ENCODE measurements around the gene SETD3.
"Not testable (repeated sequence)": the region's sequence is repeated elsewhere in the genome, so short reads cannot be mapped to it uniquely, and the experiment has no call there.

The SETD3 gene

DNA sequence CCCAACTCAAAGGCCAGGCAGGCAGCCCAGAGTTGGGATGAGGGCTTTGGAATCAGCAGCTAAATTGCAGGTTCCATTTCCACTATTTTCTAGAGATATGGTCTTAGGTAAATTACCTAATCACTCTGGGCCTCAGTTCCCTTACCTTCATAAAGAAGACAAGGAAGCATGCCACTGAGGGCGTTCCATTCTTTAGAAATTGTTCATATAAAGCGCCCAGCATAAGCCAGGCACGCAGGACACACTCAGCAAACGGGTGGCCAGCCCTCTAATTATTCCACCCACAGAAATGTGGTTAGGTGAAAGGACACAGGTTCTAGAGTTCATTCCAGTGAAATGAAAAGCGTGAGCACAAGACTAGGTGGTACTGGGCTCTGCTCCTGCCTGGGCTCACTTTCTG, 120.8 kb downstream of the SETD3 start:
- DNase-seq (ENCODE audit: low read depth): no peak

DNA sequence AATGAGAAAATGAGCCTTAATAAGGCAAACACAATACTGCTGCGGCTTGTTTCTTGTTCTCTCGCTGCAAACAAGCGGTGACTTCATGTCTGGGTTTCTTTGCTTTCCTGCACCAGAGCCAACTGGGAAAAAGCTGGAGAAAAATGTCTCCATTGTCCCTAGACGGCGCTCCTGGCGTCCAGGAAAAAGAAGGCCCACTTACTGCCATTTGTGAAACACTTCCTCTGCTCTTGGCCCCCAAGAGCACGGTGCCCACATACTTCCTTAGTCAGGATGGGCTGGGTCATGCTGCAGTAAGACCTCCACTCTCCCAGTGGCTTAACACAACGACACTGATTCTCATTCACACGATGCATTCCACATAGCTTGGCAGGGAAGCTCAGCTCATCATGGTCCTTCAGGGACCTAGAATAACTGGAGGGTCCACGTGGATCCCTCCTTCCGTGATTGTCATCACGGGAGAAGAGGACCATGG, 122.7 kb downstream of the SETD3 start:
- DNase-seq (ENCODE audit: low read depth): no peak

DNA sequence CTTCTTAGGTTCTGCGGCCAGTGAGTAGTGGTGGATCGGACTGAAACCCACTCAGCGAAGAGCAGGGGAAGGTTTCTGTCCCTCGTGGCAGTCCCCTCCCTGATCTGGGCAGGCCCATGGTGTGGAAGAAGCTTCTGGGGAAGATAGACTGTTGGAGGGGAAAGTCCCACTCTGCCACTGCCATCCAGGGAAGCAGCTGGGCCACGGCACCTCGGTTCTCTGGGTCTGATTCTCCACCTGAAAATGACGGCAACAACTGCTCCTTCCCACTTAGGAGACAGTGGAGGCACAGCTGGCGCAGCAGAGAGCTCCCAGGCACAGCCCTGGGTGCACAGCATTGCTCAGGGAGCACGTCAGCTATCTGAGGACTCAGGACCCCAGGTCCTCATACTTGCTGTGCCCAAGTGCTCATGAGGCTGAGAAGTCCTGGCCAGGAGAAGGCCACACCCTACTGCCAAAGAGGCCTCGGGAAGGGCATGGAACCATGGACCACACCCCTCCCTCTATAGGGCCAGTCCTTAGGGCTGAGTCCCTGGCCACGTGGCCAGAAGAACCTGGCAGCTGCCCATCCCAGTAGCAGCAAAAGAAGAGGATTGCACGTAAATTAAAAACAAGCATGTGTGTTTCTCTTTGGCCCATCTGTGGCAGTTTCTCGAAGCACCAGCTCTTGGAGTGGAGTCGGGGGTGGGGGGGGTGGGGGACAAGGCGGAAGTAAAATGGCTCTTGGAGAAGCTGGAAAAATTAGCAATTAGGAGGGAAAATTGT, 123.3 kb downstream of the SETD3 start:
- DNase-seq (ENCODE audit: low read depth): no peak

DNA sequence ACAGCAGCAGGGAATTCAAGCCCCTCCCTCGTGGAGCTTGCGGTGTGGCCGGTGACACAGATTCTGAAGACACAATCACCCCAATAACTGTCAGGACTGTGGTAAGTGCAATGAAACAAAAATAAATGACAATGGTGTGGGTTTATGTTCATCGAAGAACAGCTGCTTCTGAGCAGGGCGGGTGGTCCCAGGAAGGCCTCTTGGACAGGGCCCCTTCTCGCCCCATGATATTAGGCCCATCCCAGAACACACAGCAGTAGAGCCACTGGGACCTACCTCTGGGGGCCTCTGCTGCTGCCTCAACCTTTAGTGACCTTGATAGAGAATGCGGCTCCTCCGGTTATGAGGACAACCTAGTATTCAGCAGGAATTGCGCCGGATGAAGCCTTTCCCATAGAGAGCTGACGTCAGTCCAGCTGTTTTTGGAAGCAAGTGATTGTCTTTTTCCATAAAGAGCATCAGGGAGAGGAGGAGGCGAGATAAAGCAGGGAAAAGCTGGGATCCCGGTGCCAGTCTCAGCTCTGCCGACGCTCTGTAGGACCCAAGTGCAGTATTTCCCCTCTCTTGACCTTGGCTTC, 124.5 kb downstream of the SETD3 start:
- no peak for DNase-seq (ENCODE audit: low read depth)

DNA sequence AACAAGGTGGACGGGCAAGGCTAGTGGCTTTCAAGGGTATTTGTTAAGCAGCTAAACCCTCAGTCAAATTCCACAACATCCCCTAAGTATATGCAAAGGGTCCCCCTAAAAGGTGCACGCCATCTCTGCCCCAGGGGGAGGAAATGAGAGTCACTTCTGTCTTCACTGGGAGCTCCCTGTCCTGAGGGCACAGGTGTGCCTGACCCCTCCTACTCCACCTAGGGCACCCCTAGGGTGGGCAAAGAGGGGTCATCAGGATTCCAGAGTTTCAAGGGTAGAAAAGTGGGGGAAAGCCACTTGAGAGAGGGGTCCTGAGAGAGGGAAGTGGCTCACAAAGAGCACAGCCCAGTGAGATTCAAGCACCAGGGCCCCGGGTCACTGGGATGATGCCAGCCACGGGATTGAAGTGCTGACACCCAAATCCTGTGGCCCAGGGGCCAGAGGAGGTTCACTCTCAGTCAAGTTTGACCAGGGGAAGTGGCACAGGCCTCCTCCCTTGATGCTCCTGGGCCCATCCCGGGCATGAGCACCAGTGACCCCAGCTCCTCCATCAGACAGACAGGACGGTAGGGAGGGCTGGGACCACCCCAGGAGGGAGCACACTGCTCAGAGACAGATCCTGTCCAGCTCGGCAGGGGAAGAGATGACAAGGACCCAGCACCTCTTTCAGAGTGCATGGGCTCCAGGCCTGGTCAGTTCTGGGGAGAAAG, 126.3 kb downstream of the SETD3 start:
- no peak for DNase-seq (ENCODE audit: low read depth)

DNA sequence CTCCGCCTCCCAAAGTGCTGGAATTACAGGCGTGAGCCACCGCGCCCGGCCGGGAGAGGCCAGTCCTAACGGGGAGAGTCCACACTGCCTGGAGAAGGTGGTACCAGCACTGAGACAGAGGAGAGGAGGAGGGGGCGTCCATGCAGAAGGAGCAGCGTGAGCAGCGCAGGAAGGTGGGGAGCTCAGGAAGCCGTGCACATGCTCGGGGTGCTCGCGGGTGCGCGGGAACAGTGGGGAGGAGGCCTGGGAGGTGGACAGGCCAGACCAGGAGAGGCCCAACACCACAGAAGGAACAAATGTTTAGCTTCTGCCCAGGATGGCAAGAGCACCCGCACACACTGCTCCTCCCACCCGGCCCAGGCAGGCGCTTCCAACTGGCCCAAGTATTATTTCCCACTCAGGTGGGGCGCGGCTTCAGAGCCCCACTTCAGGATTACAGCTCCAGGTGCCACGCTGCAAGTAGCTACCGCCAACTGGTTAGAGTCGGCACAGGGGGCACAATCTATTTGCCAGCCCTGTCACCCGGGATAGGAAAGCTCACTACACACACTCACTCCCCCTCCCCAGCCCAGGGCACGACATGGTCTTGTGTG, 127.9 kb downstream of the SETD3 start:
- DNase-seq (ENCODE audit: low read depth): no peak

DNA sequence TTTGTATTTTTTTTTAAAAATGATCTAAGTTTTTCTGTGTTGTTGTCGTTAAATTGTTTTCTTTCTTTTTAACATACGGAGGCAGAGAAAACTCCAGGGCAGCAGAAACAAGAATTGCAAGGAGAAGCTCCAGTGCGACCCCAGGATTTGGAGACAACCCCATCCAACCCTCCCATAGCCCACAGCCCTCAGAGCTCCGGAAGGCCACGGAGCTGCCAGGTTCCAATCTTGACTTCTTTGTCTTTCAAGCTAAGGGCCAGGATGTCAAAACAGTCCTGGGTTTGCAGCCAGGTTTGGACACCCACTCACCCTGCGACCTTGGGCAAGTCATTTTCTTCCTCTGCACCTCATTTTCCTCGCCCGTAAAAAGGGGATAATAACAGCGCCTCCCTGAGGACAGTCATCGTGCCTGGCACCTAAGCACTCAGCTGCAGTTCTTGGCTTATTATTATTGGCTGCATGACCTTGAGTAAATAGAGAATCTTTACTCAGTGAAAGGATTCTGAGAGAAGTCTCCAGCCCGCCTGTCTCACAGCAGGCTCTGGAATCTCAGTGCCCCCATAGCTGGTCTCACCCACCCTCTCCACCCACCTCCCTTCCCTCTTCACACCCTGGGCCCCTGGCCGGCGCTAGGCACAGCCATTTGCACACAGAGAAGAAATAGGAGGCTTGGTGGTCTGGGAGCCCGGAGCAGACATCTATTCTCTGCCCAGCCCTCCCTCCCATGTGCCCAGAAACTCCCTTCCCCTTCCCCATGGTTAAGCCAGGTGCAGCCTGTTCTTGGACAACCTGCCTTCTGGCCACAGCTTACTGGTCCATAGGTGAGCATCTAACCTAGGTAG, 129.3 kb downstream of the SETD3 start:
- DNase-seq (ENCODE audit: low read depth): no peak

DNA sequence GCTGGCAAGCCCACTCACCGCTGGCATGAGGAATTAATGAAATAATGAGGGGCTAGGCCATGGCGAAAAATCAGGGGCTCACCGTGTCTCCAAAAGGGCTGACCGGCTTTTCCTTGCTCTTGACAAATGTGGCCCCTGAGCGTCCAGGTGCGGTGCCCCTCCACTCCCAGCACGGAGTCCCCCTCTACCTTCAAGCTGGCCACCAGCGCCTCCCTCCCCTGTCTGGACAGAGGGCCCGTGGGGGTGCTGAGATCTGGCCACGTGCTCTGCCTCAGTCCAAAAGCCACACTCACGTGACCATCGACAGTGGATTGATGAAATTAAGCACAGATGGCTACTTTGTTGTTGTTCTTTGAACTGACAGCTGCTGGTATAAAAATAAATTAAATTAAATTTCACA, 129.9 kb downstream of the SETD3 start:
- no peak for DNase-seq (ENCODE audit: low read depth)

DNA sequence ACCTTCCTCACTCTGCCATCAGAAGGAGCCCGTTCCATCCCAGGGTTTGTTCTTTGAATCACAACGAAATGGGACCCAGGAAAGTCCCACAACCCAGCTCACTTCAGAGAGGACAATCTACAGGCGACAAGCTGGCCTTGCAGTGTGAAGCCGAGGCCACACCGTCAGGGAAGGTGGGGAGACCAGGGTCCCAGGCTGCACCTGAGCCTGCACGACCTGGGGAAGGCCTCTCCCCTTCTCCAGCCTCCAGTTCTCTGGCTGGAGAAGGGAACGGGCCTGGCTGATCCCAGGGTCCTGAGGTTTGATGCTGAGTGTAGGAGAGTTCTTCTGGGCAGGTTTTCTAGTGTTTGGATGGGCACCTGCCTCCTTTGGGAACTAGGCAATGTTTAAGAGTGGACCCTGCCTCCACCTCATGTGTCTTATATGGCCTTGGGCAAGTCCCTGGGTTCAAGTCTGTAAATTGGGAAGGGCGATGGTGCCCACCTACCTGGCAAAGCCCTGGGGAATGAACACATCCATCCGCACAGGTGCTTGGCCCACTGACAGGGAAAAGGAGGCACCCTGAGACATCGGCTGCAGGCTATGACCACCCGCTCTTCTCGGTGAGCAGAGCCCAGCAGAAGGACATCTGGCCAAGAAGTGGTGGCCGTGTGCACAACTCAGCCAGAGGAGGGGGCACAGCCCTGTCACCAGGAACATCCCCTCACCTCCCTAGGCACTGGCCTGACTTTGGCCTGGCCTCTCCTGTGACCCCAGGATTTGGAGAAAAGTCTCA, 130.8 kb downstream of the SETD3 start:
- no peak for DNase-seq (ENCODE audit: low read depth)

DNA sequence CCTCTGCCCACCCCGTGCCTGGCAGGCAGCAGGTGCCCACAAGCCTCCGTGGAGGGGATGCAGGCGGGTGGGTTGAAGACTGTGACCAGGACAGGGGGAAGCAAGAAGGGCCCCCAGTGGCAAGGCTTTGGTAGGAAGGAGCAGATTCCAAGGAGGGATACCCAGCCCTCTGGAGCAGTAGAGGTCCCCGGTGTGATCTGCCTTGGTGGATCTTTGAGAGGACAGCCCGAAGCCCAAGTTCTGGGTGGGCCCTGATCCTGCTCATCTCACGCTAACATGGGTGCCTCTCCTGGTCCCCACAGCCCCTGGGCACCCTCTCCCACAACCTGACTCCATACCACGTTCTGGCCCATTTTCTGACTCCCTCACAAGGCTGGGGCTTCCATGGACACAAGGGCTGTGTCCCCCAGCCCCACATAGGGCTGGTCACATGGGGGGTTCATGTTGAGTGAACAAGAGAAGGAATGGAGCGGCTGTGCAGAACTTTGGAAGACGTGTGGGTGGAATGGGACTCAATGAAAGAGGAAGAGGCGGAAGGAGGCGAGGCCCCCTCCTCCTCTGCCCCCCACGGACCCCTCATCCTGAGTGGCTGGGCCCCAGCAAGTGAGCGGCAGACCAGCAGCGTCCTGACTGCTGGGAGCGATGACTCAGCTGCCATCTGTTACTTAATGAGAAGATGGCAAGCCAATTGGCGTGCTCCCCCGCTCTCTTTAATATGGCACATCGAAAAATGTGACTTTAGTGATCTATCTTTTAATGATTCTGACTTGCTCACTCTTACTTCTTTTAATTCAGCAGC, 131.6 kb downstream of the SETD3 start:
- no peak for DNase-seq (ENCODE audit: low read depth)

DNA sequence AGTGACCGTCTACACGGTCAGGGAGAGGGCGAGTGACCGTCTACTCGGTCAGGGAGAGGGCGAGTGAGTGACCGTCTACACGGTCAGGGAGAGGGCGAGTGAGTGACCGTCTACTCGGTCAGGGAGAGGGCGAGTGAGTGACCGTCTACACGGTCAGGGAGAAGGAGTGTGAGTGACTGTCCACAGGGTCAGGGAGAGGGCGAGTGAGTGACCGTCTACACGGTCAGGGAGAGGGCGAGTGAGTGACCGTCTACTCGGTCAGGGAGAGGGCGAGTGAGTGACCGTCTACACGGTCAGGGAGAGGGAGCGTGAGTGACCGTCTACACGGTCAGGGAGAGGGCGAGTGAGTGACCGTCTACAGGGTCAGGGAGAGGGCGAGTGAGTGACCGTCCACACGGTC, 132.4 kb downstream of the SETD3 start:
- not testable (repeated sequence) for DNase-seq (ENCODE audit: low read depth)

All from stromal cell of bone marrow (primary cell).